Endothelial cell of umbilical vein (primary cell): ENCODE measurements around the gene NBPF4. TPM values are rescaled to one million over a fixed set of nuclear protein-coding genes. Genes with fewer than 3 reads are reported as not detected.

Experiments used
- BruUV-seq: library from RNA; stranded (reverse); fragments of 400-500 nt; replicated peaks from 2 replicates; lab custom pipeline; 2021; lab: Mats Ljungman, UMichigan
- CTCF ChIA-PET: fragments of 300-600, 350-600 bp; sonication (Branson Sonifier 250); formaldehyde crosslinking; loops from one replicate; lab custom pipeline; 2021; ENCODE audit warnings: antibody characterized with exemption, inconsistent platforms; lab: Charles Lee
- POLR2A ChIA-PET: fragments of 300-600, 350-600 bp; sonication (Branson Sonifier 250); formaldehyde crosslinking; loops from one replicate; lab custom pipeline; 2021; ENCODE audit warnings: antibody characterized with exemption, inconsistent platforms; lab: Charles Lee
- DNase-seq: peaks from one replicate; pipeline ENCODE4 v3.0.0-alpha.2; 2011; ENCODE audit warnings: low read depth, low spot score
- FAIRE-seq: peaks from 2 replicates; lab custom pipeline; 2011; peaks lifted over from hg19 to GRCh38; lab: Jason Lieb, UNC
- H2AFZ ChIP-seq: 2 replicates; pipeline ENCODE4 v1.6.0; 2012; ENCODE audit warnings: low read depth, low read length, control low read depth, inconsistent platforms
- H3K27ac ChIP-seq: 2 replicates; pipeline ENCODE4 v1.5.1; 2011; ENCODE audit warnings: low read depth, mild to moderate bottlenecking, control low read depth, low read length, moderate library complexity; ENCODE audit not compliant: insufficient read depth
- H3K27me3 ChIP-seq, 2 experiments: 2 replicates each; pipeline versions ENCODE4 v1.6.0 to v1.6.1; 2011; ENCODE audit warnings: low read length in 2 of 2, mixed read lengths in 1 of 2; ENCODE audit not compliant: control insufficient read depth in 2 of 2, insufficient read depth in 2 of 2
- H3K36me3 ChIP-seq, 2 experiments: 2 replicates in 1 of 2; 3 replicates in 1 of 2; pipeline ENCODE4 v1.5.1; 2011; ENCODE audit warnings: low read length in 2 of 2, mild to moderate bottlenecking in 1 of 2, moderate library complexity in 1 of 2; ENCODE audit not compliant: control insufficient read depth in 2 of 2, insufficient read depth in 2 of 2; ENCODE audit errors: extremely low read depth in 1 of 2
- H3K4me1 ChIP-seq: 3 replicates; pipeline ENCODE4 v1.5.1; 2011; ENCODE audit warnings: mild to moderate bottlenecking, low read length; ENCODE audit not compliant: control insufficient read depth, insufficient read depth; ENCODE audit errors: extremely low read depth
- H3K4me2 ChIP-seq: 2 replicates; pipeline ENCODE4 v1.6.1; 2011; ENCODE audit warnings: low read length, control low read depth, mixed read lengths; ENCODE audit not compliant: insufficient read depth
- H3K4me3 ChIP-seq, 3 experiments: fragments of 200-600 bp in 1 of 3; sonication (generic), shearing (Covaris generic) in 1 of 3; replicated peaks in 1 of 3; 2 replicates each; pipeline ENCODE4 v1.5.1; 2011 to 2016; ENCODE audit warnings: control low read depth in 3 of 3, low read length in 3 of 3, mild to moderate bottlenecking in 2 of 3, inconsistent platforms in 1 of 3, low read depth in 1 of 3, moderate library complexity in 1 of 3; ENCODE audit not compliant: insufficient read depth in 1 of 3
- H3K79me2 ChIP-seq: 2 replicates; pipeline ENCODE4 v1.6.0; 2012; ENCODE audit warnings: low read length, inconsistent platforms; ENCODE audit not compliant: control insufficient read depth, insufficient read depth
- H3K9ac ChIP-seq: replicated peaks from 2 replicates; pipeline ENCODE3; 2011; ENCODE audit warnings: low read length, control low read depth; ENCODE audit not compliant: insufficient read depth; ENCODE audit errors: extremely low read depth
- H3K9me1 ChIP-seq: replicated peaks from 3 replicates; pipeline ENCODE4 v1.6.0; 2011; ENCODE audit warnings: mild to moderate bottlenecking, low read length; ENCODE audit not compliant: control insufficient read depth, insufficient read depth; ENCODE audit errors: extremely low read depth
- H3K9me3 ChIP-seq: replicated peaks from 2 replicates; pipeline ENCODE4 v1.5.1; 2012; ENCODE audit warnings: low read length, inconsistent platforms; ENCODE audit not compliant: control insufficient read depth, insufficient read depth
- H4K20me1 ChIP-seq: replicated peaks from 2 replicates; pipeline ENCODE3; 2011; ENCODE audit warnings: mild to moderate bottlenecking, low read length; ENCODE audit not compliant: control insufficient read depth, insufficient read depth; ENCODE audit errors: extremely low read depth
- EZH2 ChIP-seq: IDR thresholded peaks from 2 replicates; pipeline ENCODE4 v1.6.1; 2012; ENCODE audit warnings: borderline replicate concordance, low read depth, mild to moderate bottlenecking, moderate library complexity, low read length, inconsistent platforms; ENCODE audit not compliant: severe bottlenecking
- FOS ChIP-seq: IDR thresholded peaks from 2 replicates; pipeline ENCODE4 v1.6.1; 2011; ENCODE audit warnings: mild to moderate bottlenecking, low read length, moderate library complexity, borderline replicate concordance; ENCODE audit not compliant: insufficient read depth
- GATA2 ChIP-seq: IDR thresholded peaks from 2 replicates; pipeline ENCODE4 v1.7.0; 2011; ENCODE audit warnings: low read depth, mild to moderate bottlenecking, moderate library complexity, mixed read lengths, low read length; ENCODE audit not compliant: insufficient read length, insufficient read depth
- JUN ChIP-seq: IDR thresholded peaks from 2 replicates; pipeline ENCODE4 v1.6.1; 2011; ENCODE audit warnings: borderline replicate concordance, low read depth; ENCODE audit not compliant: insufficient read length, insufficient read depth
- MYC ChIP-seq: IDR thresholded peaks from one replicate; pipeline ENCODE4 v1.6.1; 2011; ENCODE audit warnings: mild to moderate bottlenecking, low read depth, low read length
- POLR2A ChIP-seq: IDR thresholded peaks from 2 replicates; pipeline ENCODE4 v1.6.1; 2012; ENCODE audit warnings: low read depth, mild to moderate bottlenecking, control low read depth, low read length
- POLR2AphosphoS5 ChIP-seq: IDR thresholded peaks from 2 replicates; pipeline ENCODE4 v1.6.1; 2012; ENCODE audit warnings: low read depth, mild to moderate bottlenecking, control low read depth, low read length, moderate library complexity; ENCODE audit not compliant: insufficient read depth
- dilution Hi-C: fragments of 300-500 bp; cut with MboI; formaldehyde crosslinking; loops from one replicate; pipeline ENCODE4 v1.15.0; 2019; ENCODE audit warnings: low sequenced_read_pairs; ENCODE audit not compliant: extremely low pct_ligation_motif_present
- intact Hi-C: fragments of 100-400 bp; cut with micrococcal nuclease; formaldehyde crosslinking; loops from one replicate; pipeline ENCODE4 v1.10.0; 2022
- polyA plus RNA-seq, 4 experiments: library from polyadenylated mRNA; depleted of rRNA in 3 of 4; stranded (reverse) in 3 of 4; unstranded in 1 of 4; fragments of >200 nt; gene quantifications; 2 replicates each; pipeline versions ENCODE4 v1.2.1 to v1.2.3, GENCODE V29; 2011 to 2012; ENCODE audit warnings: missing spikeins in 1 of 4
- total RNA-seq: library from RNA; stranded (reverse); gene quantifications from 2 replicates; pipeline ENCODE4 v1.2.3, GENCODE V29; 2021
- TF ChIP-seq, protein P1 (sequence below): IDR thresholded peaks from 2 replicates; pipeline ENCODE4 v1.6.1; 2011; ENCODE audit not compliant: insufficient read depth, insufficient read length
- TF ChIP-seq, protein P2 (sequence below), 2 donors: IDR thresholded peaks; 1 replicate in 1 of 2; 2 replicates in 1 of 2; pipeline ENCODE4 v1.5.1; 2011; ENCODE audit warnings: low read length in 2 of 2, mild to moderate bottlenecking in 2 of 2, moderate library complexity in 2 of 2, control low read depth in 1 of 2, inconsistent platforms in 1 of 2, low read depth in 1 of 2; ENCODE audit not compliant: insufficient read depth in 1 of 2; ENCODE audit errors: extremely low read depth in 1 of 2

NBPF4 gene
- total and polyA plus RNA-seq, 2 donors (not counting 3 experiments of a cell fraction or from before 2014, with no cell fraction given) = not detected

DNA sequence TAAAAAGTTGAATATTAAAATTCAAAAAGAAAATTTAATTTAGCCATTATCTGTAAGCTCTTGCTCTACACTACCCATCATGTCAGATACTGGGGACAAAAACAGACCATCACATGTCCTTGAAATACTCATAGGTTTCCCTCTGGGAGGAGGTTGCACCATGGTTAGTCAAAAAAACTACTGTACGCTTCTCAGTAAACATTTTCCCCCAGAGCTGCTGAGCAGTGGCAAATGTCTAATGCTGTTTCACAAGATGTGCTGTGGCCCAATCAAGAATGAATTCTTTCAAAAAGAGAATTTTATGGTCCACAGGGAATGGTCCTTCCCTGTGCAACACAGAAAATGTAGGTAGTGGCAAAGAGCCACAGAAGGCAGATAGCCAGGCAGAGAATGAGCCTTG is 49.8 kb downstream of the NBPF4 start:
- Histone ChIP-seq H3K79me2 (peaks cover 92% of the 10 kb centered on the region), H3K9me3 (no peaks in the 10 kb centered on the region), H2AFZ (no peak overlapping the region), H3K36me3 (peaks cover 5 to 19% of the 10 kb centered on the region in 2 experiments), H3K9ac (no peak overlapping the region), H3K9me1 (no peaks in the 10 kb centered on the region), H4K20me1 (peaks cover 3% of the 10 kb centered on the region), H3K4me3 (no peak overlapping the region), H3K4me2 (no peak overlapping the region), H3K4me1 (peaks cover 17% of the 10 kb centered on the region), H3K27ac (no peak overlapping the region), H3K27me3 (no peaks in the 10 kb centered on the region)
- DNase-seq = no peak
- intact Hi-C loops (no loop called here), dilution Hi-C loops (no loop called here)
- no TSS peak for BruUV-seq
- no peak for FAIRE-seq
- TF ChIP-seq FOS (no peak), MYC (no peak), GATA2 (no peak), POLR2AphosphoS5 (no peak), POLR2A (no peak), JUN (no peak), EZH2 (no peak)
- TF ChIP-seq, protein P1, sequence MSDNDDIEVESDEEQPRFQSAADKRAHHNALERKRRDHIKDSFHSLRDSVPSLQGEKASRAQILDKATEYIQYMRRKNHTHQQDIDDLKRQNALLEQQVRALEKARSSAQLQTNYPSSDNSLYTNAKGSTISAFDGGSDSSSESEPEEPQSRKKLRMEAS = no peak
- TF ChIP-seq, protein P2, sequence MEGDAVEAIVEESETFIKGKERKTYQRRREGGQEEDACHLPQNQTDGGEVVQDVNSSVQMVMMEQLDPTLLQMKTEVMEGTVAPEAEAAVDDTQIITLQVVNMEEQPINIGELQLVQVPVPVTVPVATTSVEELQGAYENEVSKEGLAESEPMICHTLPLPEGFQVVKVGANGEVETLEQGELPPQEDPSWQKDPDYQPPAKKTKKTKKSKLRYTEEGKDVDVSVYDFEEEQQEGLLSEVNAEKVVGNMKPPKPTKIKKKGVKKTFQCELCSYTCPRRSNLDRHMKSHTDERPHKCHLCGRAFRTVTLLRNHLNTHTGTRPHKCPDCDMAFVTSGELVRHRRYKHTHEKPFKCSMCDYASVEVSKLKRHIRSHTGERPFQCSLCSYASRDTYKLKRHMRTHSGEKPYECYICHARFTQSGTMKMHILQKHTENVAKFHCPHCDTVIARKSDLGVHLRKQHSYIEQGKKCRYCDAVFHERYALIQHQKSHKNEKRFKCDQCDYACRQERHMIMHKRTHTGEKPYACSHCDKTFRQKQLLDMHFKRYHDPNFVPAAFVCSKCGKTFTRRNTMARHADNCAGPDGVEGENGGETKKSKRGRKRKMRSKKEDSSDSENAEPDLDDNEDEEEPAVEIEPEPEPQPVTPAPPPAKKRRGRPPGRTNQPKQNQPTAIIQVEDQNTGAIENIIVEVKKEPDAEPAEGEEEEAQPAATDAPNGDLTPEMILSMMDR (IDR thresholded peaks at IDR 0.05; ENCODE audit: extremely low read depth in 1 of 2, insufficient read depth in 1 of 2, low read depth in 1 of 2, low read length in 2 of 2) = no peak
- CTCF ChIA-PET = no interaction called here
- POLR2A ChIA-PET = no interaction called here
